Stimulated activated CD4-positive, alpha-beta T cell treated with anti-CD3 and anti-CD28 coated beads, TNF-alpha, amount 100 ng/mL, for 4 hours (primary cell): ENCODE results near the gene TEX28.
"Not testable (repeated sequence)": the region's sequence is repeated elsewhere in the genome, so short reads cannot be mapped to it uniquely, and the experiment has no call there.

Experiments used
- DNase-seq, 3 experiments: peaks; one replicate each; pipeline ENCODE4 v3.0.0-alpha.2; 2020; ENCODE audit warnings: low read depth in 3 of 3

Gene TEX28

GRCh38 chrX:154247377-154248045 is 47.4 kb downstream of the TEX28 start:
- DNase-seq = not testable (repeated sequence)

GRCh38 chrX:154239982-154240503 is 54.9 kb downstream of the TEX28 start:
- not testable (repeated sequence) for DNase-seq

GRCh38 chrX:154238939-154239559 is 55.9 kb downstream of the TEX28 start:
- DNase-seq = not testable (repeated sequence)

GRCh38 chrX:154233620-154234019 is 61.3 kb downstream of the TEX28 start:
- not testable (repeated sequence) for DNase-seq

GRCh38 chrX:154231443-154231842 is 63.5 kb downstream of the TEX28 start:
- not testable (repeated sequence) for DNase-seq

- DNase-seq = not testable (repeated sequence)
Observed at GRCh38 chrX:154226706-154227105, 68.2 kb downstream of the TEX28 start.

GRCh38 chrX:154225292-154225691 is 69.6 kb downstream of the TEX28 start:
- not testable (repeated sequence) for DNase-seq
